Measurements from ENCODE around the gene HTT.

Gene HTT

DNA sequence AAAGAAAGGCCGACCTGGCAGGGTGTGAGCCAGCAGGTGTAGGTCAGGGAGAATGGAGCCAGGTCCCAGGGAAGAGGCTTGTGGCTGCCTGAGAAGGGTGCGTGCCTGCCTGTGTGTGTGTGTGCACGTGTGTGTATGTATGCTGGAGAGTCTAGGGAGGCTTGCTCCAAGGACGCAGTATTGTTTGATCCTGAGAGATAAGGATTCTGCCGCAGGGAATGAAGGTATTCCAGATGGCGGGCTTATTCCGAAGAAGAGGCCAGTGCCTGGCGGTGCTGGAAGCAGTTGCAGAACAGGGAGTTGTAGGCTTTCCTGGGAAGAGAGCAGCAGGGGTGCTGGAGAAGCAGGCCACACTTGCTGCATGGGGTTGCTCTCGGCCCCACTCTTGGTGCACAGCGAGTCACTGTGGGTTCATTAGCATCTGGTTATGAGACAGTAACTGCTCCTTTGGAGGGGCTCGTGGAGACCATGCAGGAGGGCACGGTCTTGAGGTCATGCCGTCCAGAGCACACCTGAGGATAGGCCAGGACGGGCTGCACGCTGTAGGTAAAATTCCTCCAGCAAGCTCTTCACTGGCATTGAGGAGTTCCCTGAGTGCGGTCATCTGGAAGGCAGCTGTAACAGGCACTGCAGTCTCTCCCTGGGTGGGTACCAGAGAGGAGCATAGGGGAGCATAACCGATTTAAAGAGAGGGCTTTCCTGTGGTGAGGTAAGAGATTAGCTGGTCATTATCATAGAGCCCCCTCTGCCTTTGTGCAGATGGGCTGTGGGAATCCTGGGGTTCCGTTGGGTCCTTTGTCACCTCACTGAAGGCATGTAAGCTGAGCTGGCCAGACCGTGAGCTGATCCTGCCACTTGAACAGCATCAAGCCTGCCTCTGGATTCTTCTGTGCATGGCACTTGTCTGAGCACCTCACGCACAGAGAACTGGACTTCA lies 144.6 kb downstream of the HTT start:
- DNase-seq (ENCODE audit: low spot score) = no peak

DNA sequence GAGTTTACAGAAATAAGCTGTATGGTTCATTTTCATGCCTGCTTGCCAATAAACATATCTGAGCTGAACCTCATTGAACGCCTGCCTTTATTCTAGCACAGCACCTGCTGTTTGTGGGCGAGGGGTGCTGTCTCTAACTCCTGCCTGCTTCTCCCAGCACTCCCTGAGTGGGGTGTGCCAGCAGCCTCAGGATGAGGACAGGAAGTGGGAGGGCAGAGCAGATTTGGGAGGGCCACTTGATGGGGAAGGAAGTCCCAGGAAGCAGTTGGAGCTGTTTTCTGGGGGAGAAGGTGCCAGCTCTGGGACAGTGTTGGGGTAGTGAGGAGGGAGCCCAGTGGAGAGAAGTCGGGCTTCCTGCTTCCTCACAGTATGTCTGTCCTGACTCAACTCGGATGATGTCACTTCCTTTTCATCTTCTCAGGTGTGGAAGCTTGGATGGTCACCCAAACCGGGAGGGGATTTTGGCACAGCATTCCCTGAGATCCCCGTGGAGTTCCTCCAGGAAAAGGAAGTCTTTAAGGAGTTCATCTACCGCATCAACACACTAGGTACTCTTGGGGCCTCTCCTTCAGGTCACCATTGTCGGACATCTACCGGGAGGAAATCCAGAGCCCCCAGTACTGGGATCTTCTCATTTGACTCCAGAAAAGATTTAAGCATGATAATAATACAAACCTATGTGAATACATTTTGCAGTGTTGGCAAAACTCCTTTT lies 145.4 kb downstream of the HTT start:
- DNase-seq (ENCODE audit: low spot score) = no peak

DNA sequence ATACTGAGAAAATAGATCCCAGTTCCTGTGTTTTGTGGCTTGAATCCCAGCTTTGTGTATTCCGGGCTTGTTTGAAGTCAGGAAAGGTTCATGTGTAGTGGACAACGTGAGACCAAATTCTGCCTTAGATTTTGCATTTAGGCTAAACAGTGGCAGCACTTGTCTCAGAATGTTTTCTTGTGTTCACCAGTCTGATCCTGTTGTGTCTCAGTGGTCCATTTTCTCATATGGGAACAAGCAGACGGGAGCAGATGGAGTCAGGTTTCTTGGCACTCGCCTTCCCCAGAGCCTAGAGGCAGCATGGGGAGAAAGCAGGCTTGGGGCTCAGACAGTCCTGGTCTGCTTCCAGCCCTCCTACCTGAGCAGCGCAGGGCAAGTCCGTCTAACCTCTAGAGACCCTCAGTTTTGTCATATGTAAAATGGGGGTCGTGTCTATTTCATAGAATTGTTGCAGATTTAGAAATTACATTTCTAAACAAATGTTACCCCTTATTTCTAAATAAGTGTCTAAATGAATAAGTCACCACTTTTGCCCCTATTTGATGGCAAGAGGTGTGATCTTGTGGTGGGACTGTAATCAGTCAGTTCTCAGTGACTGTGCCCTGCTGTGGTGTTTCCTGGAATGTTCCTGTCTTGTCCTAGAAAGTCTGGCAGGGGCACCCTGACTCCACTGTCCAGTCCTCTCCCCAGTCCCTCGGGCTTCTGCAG lies 146.1 kb downstream of the HTT start:
- DNase-seq (ENCODE audit: low spot score) = no peak

DNA sequence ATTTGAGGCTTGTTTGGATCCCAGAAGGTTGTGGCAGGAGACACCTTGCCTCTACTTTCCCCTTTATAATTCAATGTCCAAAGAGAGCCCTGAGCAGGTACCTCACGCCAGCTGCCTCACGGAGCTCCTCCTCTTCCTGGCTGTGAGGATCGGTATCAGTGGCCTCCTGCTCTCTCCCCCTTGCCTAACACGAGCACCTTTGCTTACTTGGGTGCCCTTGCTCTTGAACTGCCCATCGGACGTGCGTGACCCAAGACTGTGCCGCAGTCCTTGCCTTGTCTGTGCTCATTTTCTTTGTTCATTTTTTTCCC lies 146.7 kb downstream of the HTT start:
- no peak for DNase-seq (ENCODE audit: low spot score)

DNA sequence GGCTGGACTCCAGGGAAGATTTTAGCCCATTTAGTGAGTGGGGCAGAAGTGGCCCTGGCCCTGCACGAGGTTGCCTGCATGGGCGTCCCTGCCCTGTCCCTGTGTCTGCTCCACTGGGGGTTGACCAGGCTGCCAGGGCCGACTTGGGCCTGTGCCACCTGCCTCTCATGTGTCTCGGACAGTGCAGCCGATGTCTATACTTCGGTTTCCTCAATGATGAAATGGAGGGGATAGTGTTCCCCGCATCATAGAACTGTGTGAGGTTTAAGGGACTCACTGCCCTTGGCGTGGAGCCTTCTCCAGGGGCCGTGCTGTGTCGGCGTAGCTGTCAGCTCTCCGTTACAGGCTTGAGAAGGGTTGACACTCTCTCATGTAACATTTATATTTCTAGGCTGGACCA lies 147.5 kb downstream of the HTT start:
- DNase-seq (ENCODE audit: low spot score) = no peak

DNA sequence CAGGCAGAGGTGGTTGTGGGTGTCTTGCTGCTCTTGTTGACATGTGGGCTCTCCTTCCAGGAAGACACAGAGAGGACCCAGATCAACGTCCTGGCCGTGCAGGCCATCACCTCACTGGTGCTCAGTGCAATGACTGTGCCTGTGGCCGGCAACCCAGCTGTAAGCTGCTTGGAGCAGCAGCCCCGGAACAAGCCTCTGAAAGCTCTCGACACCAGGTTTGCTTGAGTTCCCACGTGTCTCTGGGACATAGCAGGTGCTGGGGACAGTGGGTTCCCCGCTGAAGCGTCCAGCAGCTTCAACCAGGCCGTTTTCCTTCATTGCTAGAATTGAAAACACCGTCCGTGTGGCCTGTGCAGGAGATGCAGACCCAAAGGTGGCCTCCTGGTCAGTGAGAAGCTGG lies 148.9 kb downstream of the HTT start:
- DNase-seq (ENCODE audit: low spot score) = no peak

DNA sequence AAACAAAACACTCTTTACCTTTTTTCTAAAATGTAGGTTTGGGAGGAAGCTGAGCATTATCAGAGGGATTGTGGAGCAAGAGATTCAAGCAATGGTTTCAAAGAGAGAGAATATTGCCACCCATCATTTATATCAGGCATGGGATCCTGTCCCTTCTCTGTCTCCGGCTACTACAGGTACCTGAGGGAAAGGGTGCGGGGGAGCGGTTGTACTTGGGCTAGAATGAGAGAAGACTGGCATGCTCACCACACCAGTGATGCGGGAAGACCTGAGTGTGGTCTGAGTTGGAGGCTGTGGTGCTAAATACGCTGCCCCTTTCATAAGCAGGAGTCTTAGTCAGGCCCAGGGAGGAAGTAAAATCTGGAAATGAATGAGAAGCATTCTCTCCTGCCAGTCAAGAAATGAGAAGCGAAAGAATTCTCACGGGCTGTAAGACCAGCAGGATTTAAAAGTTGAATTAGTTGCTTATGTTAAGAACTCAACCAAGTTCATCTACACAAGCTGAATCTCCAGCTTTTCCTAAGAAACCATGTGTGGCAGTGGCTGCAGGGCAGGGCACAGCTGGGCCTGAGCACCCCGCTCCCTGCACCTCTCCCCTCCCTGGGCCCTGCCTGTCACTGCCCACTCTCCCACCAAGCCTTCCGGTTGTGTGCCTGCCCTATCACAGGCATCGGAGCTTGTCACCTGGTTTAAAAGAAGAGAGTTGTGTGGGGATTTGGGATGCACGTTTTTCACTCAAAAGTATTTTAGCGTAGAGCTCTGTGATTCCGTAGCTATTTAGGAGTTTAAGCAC lies 149.7 kb downstream of the HTT start:
- DNase-seq (ENCODE audit: low spot score) = no peak

DNA sequence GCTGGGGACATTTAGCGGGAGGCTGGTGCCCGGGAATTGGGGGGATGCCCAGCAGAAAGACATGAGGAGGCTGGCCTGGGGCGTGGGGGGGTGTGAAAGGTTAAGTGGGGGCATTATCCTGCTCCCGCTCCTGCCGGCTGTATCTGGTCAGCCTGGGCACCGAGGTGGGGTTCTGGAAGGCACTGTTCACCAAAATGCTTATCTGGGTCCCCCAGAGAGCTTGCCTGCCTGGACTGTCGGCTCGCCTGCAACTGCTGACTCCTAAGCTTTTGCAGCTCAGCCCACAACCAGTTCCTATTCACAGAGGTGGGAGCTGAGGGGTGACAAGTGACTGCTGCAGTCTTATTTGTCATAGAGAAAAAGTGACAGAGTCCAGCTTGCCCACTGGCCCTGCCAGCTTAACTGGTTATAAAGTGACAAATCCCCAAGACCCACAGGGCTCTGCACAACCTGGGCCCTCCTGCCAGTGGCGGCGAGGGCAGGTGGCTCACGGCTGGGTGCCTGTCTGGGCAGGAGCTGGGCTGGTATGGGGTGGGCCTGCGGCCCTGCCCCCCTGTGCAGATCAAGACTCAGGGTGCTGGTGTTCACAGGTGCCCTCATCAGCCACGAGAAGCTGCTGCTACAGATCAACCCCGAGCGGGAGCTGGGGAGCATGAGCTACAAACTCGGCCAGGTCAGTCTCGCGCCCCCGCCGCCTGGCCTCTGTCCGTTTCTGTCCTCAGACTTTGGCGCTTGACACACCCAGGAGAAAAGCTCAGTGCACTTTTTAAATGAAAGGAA lies 150.8 kb downstream of the HTT start:
- DNase-seq (ENCODE audit: low spot score) = no peak

DNA sequence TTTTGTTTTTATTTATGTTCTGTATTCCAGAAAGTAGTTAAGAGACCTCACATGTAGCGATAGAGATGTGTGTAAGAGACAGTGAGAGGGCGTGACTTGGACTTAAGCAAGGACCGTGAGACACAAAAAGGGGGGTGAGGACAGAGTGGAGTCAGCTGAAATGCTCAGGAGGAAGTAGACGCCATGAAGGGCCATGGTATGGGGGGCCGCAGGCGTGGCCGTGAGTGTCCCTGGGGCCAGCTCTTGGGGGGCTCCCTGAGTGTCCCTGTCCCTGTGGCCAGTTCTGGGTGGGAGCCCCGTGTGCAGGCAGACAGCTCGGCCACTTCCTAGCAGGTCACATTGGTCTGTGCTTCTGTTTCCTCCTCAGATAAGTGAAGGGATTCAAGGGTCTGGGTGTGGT lies 151.5 kb downstream of the HTT start:
- no peak for DNase-seq (ENCODE audit: low spot score)

DNA sequence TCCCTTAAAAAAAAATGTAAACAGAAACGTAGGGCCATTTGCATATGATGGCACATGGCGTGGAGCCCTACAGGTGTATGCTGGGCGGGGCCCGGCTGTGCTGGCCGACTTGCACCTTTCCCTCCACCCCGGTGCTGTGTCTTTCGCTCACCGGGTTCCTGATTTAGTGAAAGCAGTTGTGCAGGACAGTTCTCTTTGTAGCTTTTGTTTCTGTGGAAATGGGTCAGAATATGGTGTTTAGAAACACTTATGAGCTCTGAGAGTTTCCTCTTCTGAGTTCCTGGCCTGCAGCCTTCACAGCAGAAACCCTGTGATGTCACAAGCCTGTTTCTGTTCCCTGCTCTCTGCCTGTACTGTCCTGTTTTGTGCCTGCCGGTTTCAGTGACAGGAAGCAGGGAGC lies 152.0 kb downstream of the HTT start:
- DNase-seq (ENCODE audit: low spot score) = no peak

DNA sequence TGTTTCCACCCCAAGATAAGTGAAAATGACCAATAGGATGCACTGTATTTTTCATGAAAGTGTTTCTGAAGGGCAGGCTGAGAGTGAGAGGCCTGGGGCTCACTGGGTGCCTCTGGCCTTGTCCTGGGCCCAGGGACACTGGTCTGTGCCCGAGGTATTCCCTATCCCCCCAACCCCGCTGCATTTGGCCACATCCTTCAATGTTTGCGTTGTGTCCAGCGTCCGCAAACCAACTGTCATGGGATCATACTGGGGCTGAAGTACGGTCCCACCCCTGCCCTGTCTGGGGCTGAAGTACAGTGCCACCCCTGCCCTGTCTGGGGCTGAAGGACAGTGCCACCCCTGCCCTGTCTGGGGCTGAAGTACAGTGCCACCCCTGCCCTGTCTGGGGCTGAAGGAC lies 152.5 kb downstream of the HTT start:
- DNase-seq (ENCODE audit: low spot score) = no peak

DNA sequence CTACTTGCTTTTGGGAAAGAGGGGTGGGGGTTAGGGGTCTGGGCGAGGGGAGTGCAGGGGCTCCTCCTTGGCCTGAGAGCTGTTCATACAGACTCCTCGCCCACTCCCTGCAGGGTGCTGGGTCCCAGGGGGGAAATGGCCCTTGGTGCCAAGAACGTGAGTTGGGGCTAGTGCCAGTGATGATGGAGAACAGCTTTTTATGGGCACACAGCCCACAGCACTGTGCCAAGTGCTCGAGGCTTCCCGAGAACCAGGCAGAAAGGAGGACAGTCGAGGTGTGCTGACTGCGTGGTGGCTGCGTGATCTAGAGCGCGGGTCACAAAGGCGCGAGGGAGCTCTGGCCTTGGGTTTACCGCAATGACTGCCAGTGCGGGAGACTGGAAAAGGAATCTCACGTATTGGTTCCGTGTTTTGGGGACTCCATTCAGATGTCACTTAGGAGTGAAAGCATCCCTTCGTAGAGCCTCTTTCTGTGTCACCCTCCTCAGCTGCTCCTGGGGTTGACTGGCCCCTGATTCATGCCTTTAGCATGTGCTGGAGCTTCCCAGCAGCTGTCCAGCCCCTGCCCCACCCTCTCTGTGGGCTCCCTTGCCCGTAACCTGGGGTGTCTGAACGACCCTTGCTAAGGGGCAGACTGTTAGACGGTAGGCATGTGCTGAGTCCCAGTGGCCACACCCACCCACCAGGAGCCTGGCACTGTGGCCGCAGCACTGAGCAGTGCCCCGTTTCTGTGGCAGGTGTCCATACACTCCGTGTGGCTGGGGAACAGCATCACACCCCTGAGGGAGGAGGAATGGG lies 153.6 kb downstream of the HTT start:
- DNase-seq (ENCODE audit: low spot score) = no peak

DNA sequence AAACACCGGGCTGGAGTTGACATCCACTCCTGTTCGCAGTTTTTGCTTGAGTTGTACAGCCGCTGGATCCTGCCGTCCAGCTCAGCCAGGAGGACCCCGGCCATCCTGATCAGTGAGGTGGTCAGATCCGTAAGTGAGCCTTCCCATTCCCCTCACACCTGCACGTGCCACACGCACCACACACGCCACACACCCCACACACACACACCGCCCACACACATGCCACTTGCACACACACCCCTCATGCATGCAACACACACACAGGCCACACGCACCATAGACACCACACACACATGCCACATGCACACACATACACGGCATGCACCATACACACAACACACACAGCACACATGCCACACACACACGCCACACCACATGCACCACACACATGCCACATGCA lies 154.4 kb downstream of the HTT start:
- no peak for DNase-seq (ENCODE audit: low spot score)

DNA sequence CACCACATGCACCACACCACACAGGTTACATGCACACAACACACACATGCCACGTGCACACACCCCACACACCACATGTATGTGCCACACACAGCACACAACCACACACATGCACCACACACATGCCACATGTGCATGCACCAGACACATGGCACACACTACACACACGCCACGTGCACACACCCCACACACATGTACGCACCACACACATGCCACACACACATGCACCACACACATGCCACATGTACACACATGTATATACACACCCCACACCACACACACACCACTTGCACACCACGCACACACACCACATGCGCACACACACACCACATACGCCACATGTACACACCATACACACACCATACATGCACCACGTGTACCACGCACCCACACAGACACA lies 154.8 kb downstream of the HTT start:
- no peak for DNase-seq (ENCODE audit: low spot score)

DNA sequence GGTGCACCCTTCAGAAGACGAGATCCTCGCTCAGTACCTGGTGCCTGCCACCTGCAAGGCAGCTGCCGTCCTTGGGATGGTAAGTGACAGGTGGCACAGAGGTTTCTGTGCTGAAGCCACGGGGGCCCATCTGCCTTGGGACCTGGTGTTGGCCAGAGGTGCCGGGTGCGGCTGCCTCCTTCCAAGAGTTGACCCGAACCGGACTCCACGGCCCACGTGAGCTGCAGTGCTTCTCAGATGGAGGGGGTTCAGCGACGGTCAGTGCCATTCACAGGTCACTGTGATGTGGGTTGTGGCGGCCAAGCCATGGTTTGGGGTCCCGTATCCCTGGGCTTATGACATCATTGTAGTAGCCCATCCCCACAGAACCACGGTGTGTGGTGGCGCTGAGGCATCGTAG lies 155.5 kb downstream of the HTT start:
- no peak for DNase-seq (ENCODE audit: low spot score)

DNA sequence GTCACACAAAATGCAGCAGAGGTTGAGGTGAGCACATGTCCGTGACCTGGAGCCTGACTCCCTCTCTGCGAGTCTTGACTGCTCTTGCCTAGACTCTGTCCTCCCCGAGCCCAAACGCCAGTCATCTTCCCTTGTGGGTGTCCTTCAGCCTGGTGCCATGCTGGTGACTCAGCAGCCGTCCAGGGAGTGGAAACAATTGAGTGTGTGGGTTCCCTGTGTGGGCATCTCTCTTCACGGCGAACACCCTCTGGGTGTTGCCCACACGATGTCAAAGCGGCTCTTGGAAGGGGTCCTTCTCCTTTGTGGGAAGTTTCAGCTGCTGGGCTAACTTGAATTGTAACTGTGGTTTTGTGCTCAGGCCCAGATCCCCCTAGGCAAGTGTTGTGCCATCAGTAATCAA lies 157.0 kb downstream of the HTT start:
- no peak for DNase-seq (ENCODE audit: low spot score)

DNA sequence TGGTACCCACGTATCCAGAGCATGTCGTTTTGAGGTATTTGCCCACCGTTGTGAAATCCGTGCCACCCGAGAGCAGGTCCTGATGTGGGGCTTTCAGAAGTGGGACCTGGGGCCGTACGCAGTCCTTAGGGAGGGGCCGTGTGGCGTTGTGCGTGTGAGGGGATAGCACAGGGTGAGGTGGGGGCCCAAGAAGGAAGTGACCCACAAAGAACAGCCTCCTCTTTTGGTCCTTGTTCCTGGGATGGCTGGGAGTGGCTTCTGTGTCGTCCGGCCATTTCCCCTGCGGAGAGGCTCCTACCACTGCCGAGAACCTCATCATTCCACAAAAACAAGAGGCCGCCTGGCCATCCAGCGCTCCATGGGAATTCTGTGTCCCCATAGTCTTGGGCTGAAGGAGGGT lies 157.5 kb downstream of the HTT start:
- DNase-seq (ENCODE audit: low spot score) = no peak

DNA sequence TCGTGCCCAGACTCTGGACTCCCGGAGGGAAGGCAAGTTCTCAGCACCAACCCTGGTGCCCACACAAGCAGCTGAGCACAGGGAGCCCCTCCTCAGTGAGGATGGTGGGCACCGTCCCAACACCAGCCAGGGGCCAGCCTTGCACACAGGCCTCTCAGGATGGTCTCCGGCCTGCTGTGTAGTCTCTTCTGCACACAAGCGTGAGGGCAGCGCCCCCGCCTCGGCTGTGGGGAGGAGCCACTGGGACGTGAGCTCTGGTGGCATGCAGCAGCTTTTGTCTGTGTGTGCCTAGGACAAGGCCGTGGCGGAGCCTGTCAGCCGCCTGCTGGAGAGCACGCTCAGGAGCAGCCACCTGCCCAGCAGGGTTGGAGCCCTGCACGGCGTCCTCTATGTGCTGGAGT lies 158.4 kb downstream of the HTT start:
- no peak for DNase-seq (ENCODE audit: low spot score)

DNA sequence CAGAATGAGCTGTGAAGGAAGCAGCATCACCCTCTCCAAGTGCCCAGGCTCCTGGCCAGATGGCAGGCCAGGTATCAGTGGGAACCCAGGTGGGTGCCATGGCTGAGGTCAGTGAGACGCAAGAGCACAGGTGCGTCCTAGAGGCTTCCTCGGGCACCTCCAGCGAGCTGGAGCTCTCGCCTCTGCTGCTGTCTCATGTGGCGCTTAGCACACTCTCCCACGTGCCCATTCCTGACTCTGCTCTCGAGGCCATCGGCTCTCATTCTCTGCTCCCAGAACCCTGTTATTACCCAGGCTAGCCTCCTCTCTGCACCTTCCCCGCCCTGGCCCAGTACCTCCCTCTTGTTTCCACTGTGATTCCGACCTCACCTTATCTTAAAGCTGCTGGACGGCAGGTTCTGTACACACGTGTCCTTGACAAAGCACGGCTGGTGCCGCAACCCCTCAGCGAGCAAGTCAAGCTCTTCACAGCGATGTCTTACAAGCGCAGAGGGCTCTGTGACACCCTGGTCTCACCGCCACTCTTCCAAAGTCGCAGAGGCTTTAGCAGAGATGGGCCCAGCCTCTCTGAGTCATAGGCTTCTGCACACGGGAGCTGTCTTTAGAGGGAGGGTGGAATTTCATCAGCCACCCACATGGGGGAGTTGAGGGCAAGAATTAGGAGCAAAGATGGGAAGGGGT lies 159.1 kb downstream of the HTT start:
- no peak for DNase-seq (ENCODE audit: low spot score)
